Tibial artery (tissue), 4 donors: ENCODE results near the gene INTS4.
"Not testable (repeated sequence)": the region's sequence is repeated elsewhere in the genome, so short reads cannot be mapped to it uniquely, and the experiment has no call there.

Source experiments
- DNase-seq, 2 donors: peaks; one replicate each; pipeline ENCODE4 v3.0.0-alpha.2; 2019
- H3K27ac ChIP-seq, 2 donors: fragments of 200-600 bp; sonication (generic) in 1 of 2; 1 replicate in 1 of 2; 2 replicates in 1 of 2; pipeline ENCODE4 v1.5.1; 2018 to 2019; ENCODE audit warnings: mild to moderate bottlenecking in 1 of 2
- H3K27me3 ChIP-seq, 2 donors: fragments of 200-600 bp; sonication (generic) in 1 of 2; one replicate each; pipeline versions ENCODE4 v1.5.1 to v1.6.0; 2016 to 2019
- H3K36me3 ChIP-seq, 3 donors: fragments of 200-600 bp; sonication (generic) in 2 of 3; one replicate each; pipeline ENCODE4 v1.5.1; 2016 to 2019; ENCODE audit warnings: mild to moderate bottlenecking in 2 of 3
- H3K4me1 ChIP-seq, 4 donors: fragments of 200-600 bp; sonication (generic) in 2 of 4; 1 replicate in 3 of 4; 2 replicates in 1 of 4; pipeline ENCODE4 v1.5.1; 2016 to 2019
- H3K4me3 ChIP-seq, 2 donors: fragments of 200-600 bp; sonication (generic) in 1 of 2; 1 replicate in 1 of 2; 2 replicates in 1 of 2; pipeline ENCODE4 v1.5.1; 2018 to 2019; ENCODE audit warnings: mild to moderate bottlenecking in 2 of 2
- H3K9me3 ChIP-seq, 3 donors: fragments of 200-600 bp; sonication (generic) in 1 of 3; one replicate each; pipeline ENCODE4 v1.5.1; 2016 to 2019
- CTCF ChIP-seq, 2 experiments: fragments of 200-600 bp in 1 of 2; fragments of 450-650 bp in 1 of 2; IDR thresholded peaks; one replicate each; pipeline ENCODE4 v1.5.1; 2017 to 2019; ENCODE audit warnings: antibody characterized with exemption in 2 of 2, mild to moderate bottlenecking in 1 of 2, moderate library complexity in 1 of 2
- intact Hi-C: fragments of 100-400 bp; cut with DNase I; formaldehyde crosslinking; loops from one replicate; pipeline ENCODE4 v1.15.0; 2023; ENCODE audit warnings: low total_unique reads

Gene INTS4

GRCh38 chr11:77868744-77869143, 125.7 kb downstream of the INTS4 start:
- Histone ChIP-seq H3K27ac (no peak overlapping the region), H3K4me3 (no peak overlapping the region), H3K9me3 (no peaks in the 10 kb centered on the region), H3K4me1 (no peaks in the 10 kb centered on the region), H3K27me3 (no peaks in the 10 kb centered on the region), H3K36me3 (peaks cover 36 to 60% (median 36%) of the 10 kb centered on the region in 3 donors)
- no peak for TF ChIP-seq CTCF (IDR thresholded peaks at IDR 0.05)
- intact Hi-C loops = no loop called here
- no peak for DNase-seq

GRCh38 chr11:77866336-77866735, 128.1 kb downstream of the INTS4 start:
- Histone ChIP-seq H3K9me3 (no peaks in the 10 kb centered on the region), H3K36me3 (peaks cover 17 to 54% (median 19%) of the 10 kb centered on the region in 3 donors), H3K4me3 (no peak overlapping the region), H3K27ac (no peak overlapping the region), H3K4me1 (no peaks in the 10 kb centered on the region), H3K27me3 (no peaks in the 10 kb centered on the region)
- TF ChIP-seq CTCF (IDR thresholded peaks at IDR 0.05) = no peak
- intact Hi-C loops = no loop called here
- no peak for DNase-seq

GRCh38 chr11:77865805-77866204, 128.7 kb downstream of the INTS4 start:
- no peak for DNase-seq
- intact Hi-C loops = no loop called here
- no peak overlapping the region for H3K27ac ChIP-seq
- H3K36me3 ChIP-seq = peaks cover 13 to 48% (median 14%) of the 10 kb centered on the region in 3 donors
- no peaks in the 10 kb centered on the region for H3K27me3 ChIP-seq
- TF ChIP-seq CTCF (IDR thresholded peaks at IDR 0.05) = no peak
- no peaks in the 10 kb centered on the region for H3K4me1 ChIP-seq
- H3K9me3 ChIP-seq = no peaks in the 10 kb centered on the region
- H3K4me3 ChIP-seq = no peak overlapping the region

- intact Hi-C loops = not testable (repeated sequence)
Measured at GRCh38 chr11:77861444-77861843, 133.0 kb downstream of the INTS4 start.

GRCh38 chr11:77857906-77858457, 136.5 kb downstream of the INTS4 start:
- intact Hi-C loops, DNase-seq, H3K9me3 ChIP-seq, H3K27me3 ChIP-seq, H3K27ac ChIP-seq, H3K4me1 ChIP-seq, H3K4me3 ChIP-seq: not testable (repeated sequence)
- H3K36me3 ChIP-seq = peaks cover 36 to 67% (median 58%) of the 10 kb centered on the region in 3 donors

More at GRCh38 chr11:77861444-77861843, 133.0 kb downstream of the INTS4 start:
- not testable (repeated sequence) for DNase-seq, H3K27ac ChIP-seq, H3K9me3 ChIP-seq, H3K4me3 ChIP-seq, H3K4me1 ChIP-seq, H3K27me3 ChIP-seq
- H3K36me3 ChIP-seq = peaks cover 5 to 46% (median 25%) of the 10 kb centered on the region in 3 donors

GRCh38 chr11:77854838-77855237, 139.6 kb downstream of the INTS4 start:
- peaks cover 36 to 57% (median 47%) of the 10 kb centered on the region in 3 donors for H3K36me3 ChIP-seq
- intact Hi-C loops = no loop called here
- no peak overlapping the region for H3K27ac ChIP-seq
- no peak for DNase-seq
- no peak overlapping the region for H3K4me3 ChIP-seq
- no peaks in the 10 kb centered on the region for H3K4me1 ChIP-seq
- peaks cover 0 to 6% (median 0%) of the 10 kb centered on the region in 3 donors for H3K9me3 ChIP-seq
- no peaks in the 10 kb centered on the region for H3K27me3 ChIP-seq
- TF ChIP-seq CTCF (IDR thresholded peaks at IDR 0.05) = no peak

GRCh38 chr11:77851503-77851902, 143.0 kb downstream of the INTS4 start:
- H3K9me3 ChIP-seq = peaks cover 0 to 6% (median 0%) of the 10 kb centered on the region in 3 donors
- H3K27ac ChIP-seq = no peak overlapping the region
- intact Hi-C loops = no loop called here
- no peaks in the 10 kb centered on the region for H3K27me3 ChIP-seq
- H3K4me3 ChIP-seq = no peak overlapping the region
- no peak for TF ChIP-seq CTCF (IDR thresholded peaks at IDR 0.05)
- H3K4me1 ChIP-seq = no peaks in the 10 kb centered on the region
- DNase-seq = no peak
- H3K36me3 ChIP-seq = peaks cover 51 to 66% (median 54%) of the 10 kb centered on the region in 3 donors

GRCh38 chr11:77843700-77844099, 150.8 kb downstream of the INTS4 start:
- H3K4me3 ChIP-seq, H3K9me3 ChIP-seq, DNase-seq, intact Hi-C loops, H3K27me3 ChIP-seq, H3K27ac ChIP-seq, H3K4me1 ChIP-seq: not testable (repeated sequence)
- H3K36me3 ChIP-seq = peaks cover 58 to 74% (median 68%) of the 10 kb centered on the region in 3 donors
